ENCODE results near the gene SPRED1.

Gene SPRED1

DNA sequence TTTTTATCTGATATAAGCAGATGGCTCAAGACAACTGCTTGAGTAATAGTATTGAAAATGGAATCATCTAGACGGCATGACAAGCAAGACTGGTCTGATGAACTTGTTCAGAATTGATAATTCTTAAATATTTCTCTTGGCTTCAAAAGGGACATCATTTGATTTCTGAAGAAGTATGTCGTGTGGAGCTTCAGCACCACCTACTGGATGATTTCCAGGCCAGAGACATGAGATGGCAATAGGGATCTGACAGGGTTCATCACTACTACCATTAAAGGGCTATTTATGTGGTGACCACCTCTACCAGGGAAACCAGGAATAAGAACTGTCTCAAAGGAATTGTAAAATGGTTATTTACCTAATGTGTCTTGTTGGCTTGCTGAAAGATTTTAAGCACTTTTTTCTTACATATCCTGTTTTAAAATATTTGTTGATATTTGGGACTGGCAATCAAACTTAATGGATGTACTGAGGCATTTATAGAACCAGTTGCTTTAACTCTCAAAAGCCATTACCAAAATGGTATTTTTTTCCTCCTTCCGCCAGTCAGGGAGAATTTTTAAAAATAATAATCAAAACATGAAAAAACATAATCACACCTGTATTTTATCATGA is 101.8 kb downstream of the SPRED1 start:
- DNase-seq (ENCODE audit: low read depth in 2 of 2): peak; percentile 13 to 14

GRCh38 chr15:38362355-38362754 is 109.7 kb downstream of the SPRED1 start:
- DNase-seq (ENCODE audit: low read depth in 2 of 2): no peak

DNA sequence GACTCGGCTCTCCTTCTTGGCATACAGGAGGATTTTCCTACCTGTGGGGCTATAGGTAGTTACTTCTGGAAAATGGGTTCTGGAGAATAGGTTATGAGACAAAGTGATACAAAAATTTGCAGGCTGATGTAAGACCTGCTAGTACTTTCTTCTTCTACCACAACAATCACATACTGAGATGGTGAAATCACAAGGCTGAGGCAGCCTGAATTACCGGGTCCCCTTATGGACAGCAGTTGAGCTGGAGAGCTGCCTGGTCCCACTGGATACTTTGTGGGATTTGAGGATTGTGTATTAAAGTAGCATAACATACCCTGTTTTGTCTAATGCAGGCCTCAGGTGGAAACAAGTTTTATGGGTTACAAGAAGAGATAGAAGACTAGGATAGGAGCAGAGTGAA is 114.8 kb downstream of the SPRED1 start:
- DNase-seq (ENCODE audit: low read depth in 2 of 2): no peak

DNA sequence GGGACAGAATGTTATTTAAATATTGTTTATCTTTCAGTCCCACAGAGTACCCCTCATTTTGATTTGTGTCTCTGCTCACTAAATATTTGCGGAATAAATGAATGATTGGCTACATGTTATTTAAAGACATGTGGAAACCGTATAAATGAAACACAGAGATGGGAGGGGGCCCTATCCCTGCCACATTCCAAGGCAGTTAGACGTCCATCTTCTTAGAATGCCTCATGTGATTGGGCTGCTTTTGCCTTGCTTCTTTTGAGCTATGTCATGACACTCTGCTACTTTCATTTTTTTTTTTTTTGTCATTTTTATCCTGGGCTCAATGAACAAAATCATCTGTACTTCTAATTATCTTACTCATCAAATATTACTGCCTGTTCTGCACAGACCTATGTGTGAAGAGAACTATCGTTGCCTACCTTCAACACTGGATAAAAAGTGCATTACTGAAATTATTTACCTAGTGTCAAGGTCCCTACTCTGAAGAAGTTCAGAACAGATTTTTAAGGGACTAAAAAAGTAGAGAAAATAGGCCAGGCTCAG is 117.4 kb downstream of the SPRED1 start:
- DNase-seq (ENCODE audit: low read depth in 2 of 2): no peak

DNA sequence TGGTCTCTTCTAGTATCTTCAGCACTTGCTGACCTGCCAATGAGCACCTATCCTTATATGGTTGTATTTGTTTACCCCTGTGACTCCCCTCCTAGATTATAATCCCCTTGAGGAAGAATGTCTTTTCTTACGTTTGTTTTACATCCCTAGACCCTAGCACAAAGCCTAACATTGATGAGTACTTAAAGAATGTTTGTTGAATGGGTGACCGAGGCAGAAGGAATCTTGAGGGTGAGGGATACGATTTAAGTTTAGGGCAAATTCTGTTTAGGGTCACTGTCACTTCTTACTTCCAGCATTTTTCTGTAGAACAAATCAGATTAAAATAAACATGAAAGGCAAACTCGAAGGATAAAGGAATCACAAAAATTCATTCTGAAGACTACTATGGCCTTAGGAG is 120.4 kb downstream of the SPRED1 start:
- no peak for DNase-seq (ENCODE audit: low read depth in 2 of 2)

- no peak for DNase-seq (ENCODE audit: low read depth in 2 of 2)
Observed at GRCh38 chr15:38374029-38374428, 121.4 kb downstream of the SPRED1 start.

- DNase-seq (ENCODE audit: low read depth in 2 of 2): no peak
Observed at GRCh38 chr15:38374556-38374955, 121.9 kb downstream of the SPRED1 start.

GRCh38 chr15:38376081-38376480 is 123.4 kb downstream of the SPRED1 start:
- DNase-seq (ENCODE audit: low read depth in 2 of 2): no peak

GRCh38 chr15:38377636-38378035 is 125.0 kb downstream of the SPRED1 start:
- DNase-seq (ENCODE audit: low read depth in 2 of 2): no peak

GRCh38 chr15:38378161-38378560 is 125.5 kb downstream of the SPRED1 start:
- DNase-seq (ENCODE audit: low read depth in 2 of 2): no peak

- DNase-seq (ENCODE audit: low read depth in 2 of 2): peak; percentile 20 to 26
Observed at GRCh38 chr15:38389924-38390542, 137.4 kb downstream of the SPRED1 start.

- no peak for DNase-seq (ENCODE audit: low read depth in 2 of 2)
Observed at GRCh38 chr15:38391191-38391590, 138.6 kb downstream of the SPRED1 start.

- no peak for DNase-seq (ENCODE audit: low read depth in 2 of 2)
Observed at GRCh38 chr15:38398134-38398533, 145.5 kb downstream of the SPRED1 start.

GRCh38 chr15:38401106-38401505 is 148.5 kb downstream of the SPRED1 start:
- DNase-seq (ENCODE audit: low read depth in 2 of 2): no peak

- DNase-seq (ENCODE audit: low read depth in 2 of 2): no peak
Observed at GRCh38 chr15:38401701-38402100, 149.1 kb downstream of the SPRED1 start.

GRCh38 chr15:38406436-38406835 is 153.8 kb downstream of the SPRED1 start:
- DNase-seq (ENCODE audit: low read depth in 2 of 2): no peak
